ENCODE measurements around the gene SLC25A30. TPM values are rescaled to one million over a fixed set of nuclear protein-coding genes. Genes with fewer than 3 reads are reported as not detected.
"Not testable (repeated sequence)": the region's sequence is repeated elsewhere in the genome, so short reads cannot be mapped to it uniquely, and the experiment has no call there.

The SLC25A30 gene
- total RNA-seq, 2 experiments from 2014 or later = 23.2 to 28.6 TPM

DNA sequence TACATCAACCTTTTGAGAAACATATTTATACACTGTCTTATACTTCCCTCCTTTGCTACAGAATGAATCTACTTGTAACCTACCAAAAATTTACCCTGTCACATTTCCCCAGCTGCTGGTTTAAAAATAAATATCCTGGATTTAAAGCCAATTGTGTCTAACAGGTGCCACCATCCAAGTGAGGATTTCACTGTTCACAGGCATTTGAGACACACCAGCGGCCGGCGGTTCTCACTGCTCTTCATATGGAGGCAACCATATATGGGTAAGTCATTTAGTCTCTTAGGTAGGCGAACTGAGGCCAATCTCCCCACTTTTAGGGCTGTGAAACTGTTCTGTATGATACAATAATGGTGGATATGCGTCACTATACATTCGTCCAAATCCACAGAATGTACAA, 26.2 kb downstream of the SLC25A30 start:
- Histone ChIP-seq H3K4me1 (ENCODE audit: insufficient read depth, low read length) (peaks cover 21% of the 10 kb centered on the region), H3K36me3 (ENCODE audit: insufficient read depth, low read length) (peaks cover 22% of the 10 kb centered on the region), H3K9me3 (ENCODE audit: control insufficient read depth in 1 of 2, insufficient read depth in 1 of 2, low read length in 2 of 2) (no peaks in the 10 kb centered on the region), H3K4me3 (ENCODE audit: low read length) (no peak overlapping the region), H3K27ac (ENCODE audit: low read depth in 1 of 2, low read length in 2 of 2) (no peak overlapping the region), H3K27me3 (ENCODE audit: control insufficient read depth in 1 of 2, insufficient read depth in 2 of 2, low read length in 2 of 2) (no peaks in the 10 kb centered on the region)
- no peaks in the 10 kb centered on the region for H3K27me3 Mint-ChIP-seq
- H3K27ac Mint-ChIP-seq = no peak overlapping the region
- no peak overlapping the region for H3K4me3 Mint-ChIP-seq
- DNase-seq (no peak), ATAC-seq (ENCODE audit: poor library complexity) (no peak)
- H3K9me3 Mint-ChIP-seq = no peaks in the 10 kb centered on the region
- H3K4me1 Mint-ChIP-seq (ENCODE audit: low read depth) = peaks cover 34% of the 10 kb centered on the region
- ChIA-PET CTCF (no interaction called here), POLR2A (interaction anchor here (1.1 to 1.3 kb wide), 2 partner anchors 24 kb away, joined by 3 read pairs; no protein-coding TSS in a partner anchor)
- peaks cover 45% of the 10 kb centered on the region for H3K36me3 Mint-ChIP-seq (ENCODE audit: low read depth)
- intact Hi-C loops (cut with DNase I, micrococcal nuclease) = loop anchor here in 1 of 2 experiments (5.0 kb wide), 1 partner anchor 345 kb away; no protein-coding TSS in a partner anchor
- TF ChIP-seq, protein P1, sequence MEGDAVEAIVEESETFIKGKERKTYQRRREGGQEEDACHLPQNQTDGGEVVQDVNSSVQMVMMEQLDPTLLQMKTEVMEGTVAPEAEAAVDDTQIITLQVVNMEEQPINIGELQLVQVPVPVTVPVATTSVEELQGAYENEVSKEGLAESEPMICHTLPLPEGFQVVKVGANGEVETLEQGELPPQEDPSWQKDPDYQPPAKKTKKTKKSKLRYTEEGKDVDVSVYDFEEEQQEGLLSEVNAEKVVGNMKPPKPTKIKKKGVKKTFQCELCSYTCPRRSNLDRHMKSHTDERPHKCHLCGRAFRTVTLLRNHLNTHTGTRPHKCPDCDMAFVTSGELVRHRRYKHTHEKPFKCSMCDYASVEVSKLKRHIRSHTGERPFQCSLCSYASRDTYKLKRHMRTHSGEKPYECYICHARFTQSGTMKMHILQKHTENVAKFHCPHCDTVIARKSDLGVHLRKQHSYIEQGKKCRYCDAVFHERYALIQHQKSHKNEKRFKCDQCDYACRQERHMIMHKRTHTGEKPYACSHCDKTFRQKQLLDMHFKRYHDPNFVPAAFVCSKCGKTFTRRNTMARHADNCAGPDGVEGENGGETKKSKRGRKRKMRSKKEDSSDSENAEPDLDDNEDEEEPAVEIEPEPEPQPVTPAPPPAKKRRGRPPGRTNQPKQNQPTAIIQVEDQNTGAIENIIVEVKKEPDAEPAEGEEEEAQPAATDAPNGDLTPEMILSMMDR (IDR thresholded peaks at IDR 0.05) = no peak

DNA sequence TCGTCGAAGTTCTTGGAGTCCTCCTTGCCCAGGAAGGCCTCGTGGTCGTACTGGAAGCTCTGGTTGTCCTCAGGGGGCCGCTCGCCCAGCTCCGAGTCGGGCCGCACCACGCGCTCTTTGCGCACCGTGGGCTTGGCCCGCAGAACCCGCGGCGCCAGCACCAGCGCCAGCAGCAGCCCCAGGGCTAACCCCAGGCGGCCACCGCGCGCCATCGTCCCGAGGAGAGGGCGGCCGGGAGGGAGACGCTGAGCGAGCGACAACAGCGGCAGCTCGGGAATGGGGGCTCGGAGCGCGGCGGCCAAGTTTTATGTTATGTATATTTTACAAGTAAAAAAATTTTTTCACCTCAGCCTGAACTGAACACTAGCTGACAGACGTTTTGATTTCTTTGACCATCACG, 27.0 kb downstream of the SLC25A30 start:
- H3K9me3 ChIP-seq (ENCODE audit: control insufficient read depth in 1 of 2, insufficient read depth in 1 of 2, low read length in 2 of 2); H3K4me3 Mint-ChIP-seq; ATAC-seq (ENCODE audit: poor library complexity); H3K27me3 ChIP-seq (ENCODE audit: control insufficient read depth in 1 of 2, insufficient read depth in 2 of 2, low read length in 2 of 2); H3K27ac ChIP-seq (ENCODE audit: low read depth in 1 of 2, low read length in 2 of 2); H3K9me3 Mint-ChIP-seq; H3K27ac Mint-ChIP-seq; CTCF ChIA-PET; H3K4me3 ChIP-seq (ENCODE audit: low read length); H3K27me3 Mint-ChIP-seq; DNase-seq: not testable (repeated sequence)
- Histone ChIP-seq H3K36me3 (ENCODE audit: insufficient read depth, low read length) (peaks cover 26% of the 10 kb centered on the region), H3K4me1 (ENCODE audit: insufficient read depth, low read length) (peaks cover 14% of the 10 kb centered on the region)
- POLR2A ChIA-PET = interaction anchor here (1.1 kb wide), 1 partner anchor 25 kb away, joined by 3 read pairs; no protein-coding TSS in a partner anchor
- H3K4me1 Mint-ChIP-seq (ENCODE audit: low read depth) = peaks cover 29% of the 10 kb centered on the region
- intact Hi-C loops (cut with DNase I, micrococcal nuclease) = loop anchor here in 1 of 2 experiments (5.0 kb wide), 1 partner anchor 344 kb away; no protein-coding TSS in a partner anchor
- peaks cover 41% of the 10 kb centered on the region for H3K36me3 Mint-ChIP-seq (ENCODE audit: low read depth)

GRCh38 chr13:45390348-45390747, 27.8 kb downstream of the SLC25A30 start:
- CTCF ChIA-PET = not testable (repeated sequence)
- H3K4me1 Mint-ChIP-seq (ENCODE audit: low read depth) = peaks cover 21% of the 10 kb centered on the region

GRCh38 chr13:45388664-45389063, 29.5 kb downstream of the SLC25A30 start:
- no peaks in the 10 kb centered on the region for H3K9me3 ChIP-seq (ENCODE audit: control insufficient read depth in 1 of 2, insufficient read depth in 1 of 2, low read length in 2 of 2)
- H3K36me3 Mint-ChIP-seq (ENCODE audit: low read depth) = peaks cover 47% of the 10 kb centered on the region
- POLR2A ChIA-PET = interaction anchor here (1.0 kb wide), 1 partner anchor 29 kb away, joined by 5 read pairs; the partner anchor contains the start of gene SLC25A30
- TF ChIP-seq, protein P1 (IDR thresholded peaks at IDR 0.05) = no peak
- H3K4me1 Mint-ChIP-seq (ENCODE audit: low read depth) = peaks cover 6% of the 10 kb centered on the region
- DNase-seq (no peak), ATAC-seq (ENCODE audit: poor library complexity) (no peak)
- H3K9me3 Mint-ChIP-seq = no peaks in the 10 kb centered on the region
- intact Hi-C loops (cut with DNase I, micrococcal nuclease) = no loop called here
- H3K4me3 ChIP-seq (ENCODE audit: low read length) = no peak overlapping the region
- H3K36me3 ChIP-seq (ENCODE audit: insufficient read depth, low read length) = peaks cover 30% of the 10 kb centered on the region
- no peak overlapping the region for H3K27ac Mint-ChIP-seq
- no peaks in the 10 kb centered on the region for H3K27me3 Mint-ChIP-seq
- no peak overlapping the region for H3K27ac ChIP-seq (ENCODE audit: low read depth in 1 of 2, low read length in 2 of 2)
- no peaks in the 10 kb centered on the region for H3K4me1 ChIP-seq (ENCODE audit: insufficient read depth, low read length)
- CTCF ChIA-PET = interaction anchor here (1.4 kb wide), 1 partner anchor 17 kb away, joined by 3 read pairs; no protein-coding TSS in a partner anchor
- no peaks in the 10 kb centered on the region for H3K27me3 ChIP-seq (ENCODE audit: control insufficient read depth in 1 of 2, insufficient read depth in 2 of 2, low read length in 2 of 2)
- H3K4me3 Mint-ChIP-seq = no peak overlapping the region

More at GRCh38 chr13:45390348-45390747, 27.8 kb downstream of the SLC25A30 start:
- H3K4me3 Mint-ChIP-seq; DNase-seq; H3K27ac ChIP-seq (ENCODE audit: low read depth in 1 of 2, low read length in 2 of 2); H3K4me3 ChIP-seq (ENCODE audit: low read length); H3K9me3 ChIP-seq (ENCODE audit: control insufficient read depth in 1 of 2, insufficient read depth in 1 of 2, low read length in 2 of 2); H3K27ac Mint-ChIP-seq; ATAC-seq (ENCODE audit: poor library complexity); H3K4me1 ChIP-seq (ENCODE audit: insufficient read depth, low read length); H3K27me3 Mint-ChIP-seq; POLR2A ChIA-PET; H3K27me3 ChIP-seq (ENCODE audit: control insufficient read depth in 1 of 2, insufficient read depth in 2 of 2, low read length in 2 of 2); H3K9me3 Mint-ChIP-seq: not testable (repeated sequence)
- H3K36me3 Mint-ChIP-seq (ENCODE audit: low read depth) = peaks cover 37% of the 10 kb centered on the region
- intact Hi-C loops (cut with DNase I, micrococcal nuclease) = loop anchor here in 1 of 2 experiments (5.0 kb wide), 1 partner anchor 343 kb away; no protein-coding TSS in a partner anchor
- peaks cover 21% of the 10 kb centered on the region for H3K36me3 ChIP-seq (ENCODE audit: insufficient read depth, low read length)

DNA sequence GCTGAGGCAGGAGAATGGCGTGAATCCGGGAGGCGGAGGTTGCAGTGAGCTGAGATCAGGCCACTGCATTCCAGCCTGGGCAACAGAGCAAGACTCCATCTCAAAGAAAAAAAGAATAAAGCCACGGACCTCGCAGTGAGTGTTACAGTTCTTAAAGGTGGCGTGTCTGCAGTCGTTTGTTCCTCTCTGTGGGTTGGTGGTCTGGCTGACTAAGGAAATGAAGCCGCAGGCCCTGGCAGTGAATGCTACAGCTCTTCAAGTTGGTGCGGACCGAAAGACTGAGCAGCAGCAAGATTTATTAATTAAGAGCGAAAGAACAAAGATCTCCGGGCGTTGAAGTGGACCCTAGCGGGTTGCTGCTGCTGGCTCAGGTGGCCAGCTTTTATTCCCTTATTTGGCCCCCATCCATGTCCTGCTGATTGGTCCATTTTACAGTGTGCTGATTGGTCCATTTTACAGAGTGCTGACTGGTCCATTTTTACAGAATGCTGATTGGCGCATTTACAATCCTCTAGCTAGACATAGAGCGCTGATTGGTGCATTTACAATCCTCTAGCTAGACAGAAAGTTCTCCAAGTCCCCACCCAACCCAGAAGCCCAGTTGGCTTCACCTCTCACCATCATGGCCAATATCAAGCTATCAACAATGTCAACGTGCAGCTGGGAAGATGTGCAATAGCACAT, 31.1 kb downstream of the SLC25A30 start:
- Mint-ChIP-seq H3K36me3 (ENCODE audit: low read depth) (peaks cover 41% of the 10 kb centered on the region), H3K27ac (peak overlapping the region; percentile 52)
- H3K4me3 ChIP-seq (ENCODE audit: low read length); H3K4me3 Mint-ChIP-seq; intact Hi-C loops (cut with DNase I, micrococcal nuclease); H3K27ac ChIP-seq (ENCODE audit: low read depth in 1 of 2, low read length in 2 of 2); H3K4me1 Mint-ChIP-seq (ENCODE audit: low read depth); H3K4me1 ChIP-seq (ENCODE audit: insufficient read depth, low read length); H3K27me3 ChIP-seq (ENCODE audit: control insufficient read depth in 1 of 2, insufficient read depth in 2 of 2, low read length in 2 of 2); CTCF ChIA-PET; H3K9me3 ChIP-seq (ENCODE audit: control insufficient read depth in 1 of 2, insufficient read depth in 1 of 2, low read length in 2 of 2); H3K9me3 Mint-ChIP-seq; DNase-seq; POLR2A ChIA-PET; ATAC-seq (ENCODE audit: poor library complexity); H3K27me3 Mint-ChIP-seq: not testable (repeated sequence)
- H3K36me3 ChIP-seq (ENCODE audit: insufficient read depth, low read length) = peaks cover 25% of the 10 kb centered on the region
